Measurements from ENCODE around the gene RHOG. TPM values are rescaled to one million over a fixed set of nuclear protein-coding genes. Genes with fewer than 3 reads are reported as not detected.
A peak's percentile ranks its signal among the peaks of the same experiment; 100 is the strongest.

The RHOG gene
- total and polyA plus RNA-seq, 2 donors (not counting 1 experiment from before 2014, with no cell fraction given) = 10.9 to 53.1 TPM

DNA sequence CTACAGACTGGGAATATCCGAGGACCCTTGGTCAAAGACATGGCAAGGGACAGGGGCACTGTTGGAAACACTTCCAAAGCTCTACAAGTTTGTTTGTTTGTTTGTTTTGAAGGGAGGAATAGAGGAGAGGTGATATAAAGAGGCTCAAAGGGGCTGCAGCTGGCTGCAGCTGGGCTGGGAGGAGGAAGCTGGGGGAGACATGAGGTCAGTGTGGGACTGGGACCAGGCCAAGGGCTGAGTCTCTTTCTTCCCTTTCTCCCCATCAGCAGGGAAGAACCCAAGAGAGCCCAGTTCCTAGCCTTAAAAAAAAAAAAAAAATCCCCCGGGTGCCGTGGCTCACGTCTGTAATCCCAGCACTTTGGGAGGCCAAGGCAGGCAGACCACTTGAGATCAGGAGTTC, 5.0 kb downstream of the RHOG start:
- peaks cover 87% of the 10 kb centered on the region for H3K79me2 ChIP-seq (ENCODE audit: control insufficient read depth, insufficient read depth, low read length)
- H3K4me2 ChIP-seq (ENCODE audit: extremely low read depth, insufficient read depth, low read length) = no peak overlapping the region
- H4K20me1 ChIP-seq (ENCODE audit: control insufficient read depth, extremely low read depth, insufficient read depth, low read length) = no peaks in the 10 kb centered on the region
- no peak overlapping the region for H3K27ac ChIP-seq (ENCODE audit: insufficient read depth, low read length)
- no peaks in the 10 kb centered on the region for H3K9me3 ChIP-seq (ENCODE audit: control insufficient read depth, insufficient read depth, low read depth, low read length)
- no peak overlapping the region for H3K9ac ChIP-seq (ENCODE audit: insufficient read depth, low read length)
- peaks cover 11% of the 10 kb centered on the region for H3K4me1 ChIP-seq (ENCODE audit: control insufficient read depth, extremely low read depth, insufficient read depth, low read length)
- H3K27me3 ChIP-seq (ENCODE audit: control insufficient read depth, insufficient read depth, low read length) = no peaks in the 10 kb centered on the region
- peaks cover 3% of the 10 kb centered on the region for H3K36me3 ChIP-seq (ENCODE audit: control insufficient read depth, insufficient read depth, low read length)
- DNase-seq (ENCODE audit: low read depth in 2 of 2) = no peak
- TF ChIP-seq, protein P1, sequence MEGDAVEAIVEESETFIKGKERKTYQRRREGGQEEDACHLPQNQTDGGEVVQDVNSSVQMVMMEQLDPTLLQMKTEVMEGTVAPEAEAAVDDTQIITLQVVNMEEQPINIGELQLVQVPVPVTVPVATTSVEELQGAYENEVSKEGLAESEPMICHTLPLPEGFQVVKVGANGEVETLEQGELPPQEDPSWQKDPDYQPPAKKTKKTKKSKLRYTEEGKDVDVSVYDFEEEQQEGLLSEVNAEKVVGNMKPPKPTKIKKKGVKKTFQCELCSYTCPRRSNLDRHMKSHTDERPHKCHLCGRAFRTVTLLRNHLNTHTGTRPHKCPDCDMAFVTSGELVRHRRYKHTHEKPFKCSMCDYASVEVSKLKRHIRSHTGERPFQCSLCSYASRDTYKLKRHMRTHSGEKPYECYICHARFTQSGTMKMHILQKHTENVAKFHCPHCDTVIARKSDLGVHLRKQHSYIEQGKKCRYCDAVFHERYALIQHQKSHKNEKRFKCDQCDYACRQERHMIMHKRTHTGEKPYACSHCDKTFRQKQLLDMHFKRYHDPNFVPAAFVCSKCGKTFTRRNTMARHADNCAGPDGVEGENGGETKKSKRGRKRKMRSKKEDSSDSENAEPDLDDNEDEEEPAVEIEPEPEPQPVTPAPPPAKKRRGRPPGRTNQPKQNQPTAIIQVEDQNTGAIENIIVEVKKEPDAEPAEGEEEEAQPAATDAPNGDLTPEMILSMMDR (conservative IDR thresholded peaks at IDR 0.05 in 1 of 2, IDR thresholded peaks at IDR 0.05 in 1 of 2; ENCODE audit: low read depth in 1 of 2, low read length in 2 of 2) = no peak
- no peak for TF ChIP-seq EZH2 (IDR thresholded peaks at IDR 0.05; ENCODE audit: low read length, missing control alignments)
- no peak overlapping the region for H3K4me3 ChIP-seq (replicated peaks in 1 of 4; ENCODE audit: control extremely low read depth in 1 of 4, insufficient read depth in 1 of 4, low read depth in 3 of 4, low read length in 4 of 4)
- no peak overlapping the region for H2AFZ ChIP-seq (ENCODE audit: low read length)

DNA sequence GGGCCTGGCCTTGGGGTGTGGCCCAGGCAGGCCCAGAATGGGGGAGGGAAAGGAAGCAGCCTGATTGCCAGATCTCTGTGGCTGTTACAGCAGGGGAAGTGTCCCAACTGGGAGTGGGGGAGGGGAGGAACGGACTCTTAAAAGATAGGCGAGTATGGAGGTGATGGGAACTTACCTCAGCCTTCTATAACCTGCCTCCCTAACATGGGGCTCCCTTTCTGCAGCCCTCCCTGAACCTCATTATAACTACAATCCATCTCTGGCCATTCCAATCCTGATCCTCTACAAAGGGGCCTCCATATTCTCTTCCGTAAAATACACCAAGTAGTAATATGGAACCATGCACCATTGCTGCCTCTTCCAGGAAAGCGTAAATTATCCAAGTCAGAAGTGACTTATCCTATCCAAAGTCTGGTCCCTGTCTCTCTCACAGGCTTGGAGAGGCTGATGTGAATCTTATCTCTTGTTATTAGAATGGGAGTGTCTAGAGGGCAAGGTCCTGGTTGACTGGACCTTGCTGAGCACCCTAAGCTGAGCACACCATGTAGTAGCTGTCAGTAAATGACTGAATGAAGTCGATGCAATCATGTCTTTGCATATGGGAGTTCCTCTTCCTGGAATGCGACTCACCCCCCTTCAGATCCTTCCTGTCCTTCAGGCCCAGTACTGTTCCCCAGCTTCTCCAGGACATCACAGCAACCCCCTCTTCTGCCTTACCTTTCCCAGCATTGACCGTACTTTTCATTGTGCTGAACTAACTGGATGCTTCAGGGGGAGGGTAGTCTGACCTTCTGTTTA, 5.9 kb downstream of the RHOG start:
- H3K9ac ChIP-seq (ENCODE audit: insufficient read depth, low read length) = no peak overlapping the region
- H3K79me2 ChIP-seq (ENCODE audit: control insufficient read depth, insufficient read depth, low read length) = peaks cover 87% of the 10 kb centered on the region
- H3K27me3 ChIP-seq (ENCODE audit: control insufficient read depth, insufficient read depth, low read length) = no peaks in the 10 kb centered on the region
- H4K20me1 ChIP-seq (ENCODE audit: control insufficient read depth, extremely low read depth, insufficient read depth, low read length) = no peaks in the 10 kb centered on the region
- peak overlapping the region; percentile 7 for H3K27ac ChIP-seq (ENCODE audit: insufficient read depth, low read length)
- H3K36me3 ChIP-seq (ENCODE audit: control insufficient read depth, insufficient read depth, low read length) = peaks cover 3% of the 10 kb centered on the region
- H3K4me1 ChIP-seq (ENCODE audit: control insufficient read depth, extremely low read depth, insufficient read depth, low read length) = peaks cover 11% of the 10 kb centered on the region
- H3K9me3 ChIP-seq (ENCODE audit: control insufficient read depth, insufficient read depth, low read depth, low read length) = no peaks in the 10 kb centered on the region
- H3K4me3 ChIP-seq (replicated peaks in 1 of 4; ENCODE audit: control extremely low read depth in 1 of 4, insufficient read depth in 1 of 4, low read depth in 3 of 4, low read length in 4 of 4) = no peak overlapping the region
- H2AFZ ChIP-seq (ENCODE audit: low read length) = no peak overlapping the region
- H3K4me2 ChIP-seq (ENCODE audit: extremely low read depth, insufficient read depth, low read length) = no peak overlapping the region
- no peak for DNase-seq (ENCODE audit: low read depth in 2 of 2)
- TF ChIP-seq, protein P1 (conservative IDR thresholded peaks at IDR 0.05 in 1 of 2, IDR thresholded peaks at IDR 0.05 in 1 of 2; ENCODE audit: low read depth in 1 of 2, low read length in 2 of 2) = no peak
- no peak for TF ChIP-seq EZH2 (IDR thresholded peaks at IDR 0.05; ENCODE audit: low read length, missing control alignments)

DNA sequence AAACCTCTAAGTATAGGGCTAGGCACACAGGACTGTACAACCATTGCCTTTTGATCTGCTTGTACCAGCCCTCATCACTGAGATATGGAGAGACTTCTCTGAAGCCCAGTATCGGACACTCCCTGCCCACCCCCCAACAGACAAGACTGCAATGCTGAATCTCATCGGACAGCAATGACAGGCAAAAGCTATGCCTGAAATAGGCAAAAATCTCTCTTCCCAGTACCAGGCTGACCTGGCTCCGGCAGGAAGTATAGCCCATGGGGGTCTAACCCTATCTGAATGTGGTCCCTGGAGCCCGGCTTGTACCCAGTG, 6.5 kb downstream of the RHOG start:
- H3K36me3 ChIP-seq (ENCODE audit: control insufficient read depth, insufficient read depth, low read length) = peaks cover 3% of the 10 kb centered on the region
- no peak for TF ChIP-seq EZH2 (IDR thresholded peaks at IDR 0.05; ENCODE audit: low read length, missing control alignments)
- TF ChIP-seq, protein P1 (conservative IDR thresholded peaks at IDR 0.05 in 1 of 2, IDR thresholded peaks at IDR 0.05 in 1 of 2; ENCODE audit: low read depth in 1 of 2, low read length in 2 of 2) = no peak

More for the DNA sequence above, 6.5 kb downstream of the RHOG start:
- Histone ChIP-seq H3K4me2 (ENCODE audit: extremely low read depth, insufficient read depth, low read length) (no peak overlapping the region), H3K27me3 (ENCODE audit: control insufficient read depth, insufficient read depth, low read length) (no peaks in the 10 kb centered on the region), H3K27ac (ENCODE audit: insufficient read depth, low read length) (no peak overlapping the region), H3K4me1 (ENCODE audit: control insufficient read depth, extremely low read depth, insufficient read depth, low read length) (peaks cover 8% of the 10 kb centered on the region), H3K9ac (ENCODE audit: insufficient read depth, low read length) (no peak overlapping the region), H3K79me2 (ENCODE audit: control insufficient read depth, insufficient read depth, low read length) (peaks cover 83% of the 10 kb centered on the region), H3K4me3 (replicated peaks in 1 of 4; ENCODE audit: control extremely low read depth in 1 of 4, insufficient read depth in 1 of 4, low read depth in 3 of 4, low read length in 4 of 4) (no peak overlapping the region), H2AFZ (ENCODE audit: low read length) (no peak overlapping the region), H4K20me1 (ENCODE audit: control insufficient read depth, extremely low read depth, insufficient read depth, low read length) (no peaks in the 10 kb centered on the region), H3K9me3 (ENCODE audit: control insufficient read depth, insufficient read depth, low read depth, low read length) (no peaks in the 10 kb centered on the region)
- no peak for DNase-seq (ENCODE audit: low read depth in 2 of 2)

Measured in fibroblast of lung (primary cell).